Right lung (tissue), 5 donors: ENCODE measurements around the gene NTN3. TPM values are rescaled to one million over a fixed set of nuclear protein-coding genes. Genes with fewer than 3 reads are reported as not detected.

ENCODE experiments used
- DNase-seq, 2 donors: peaks; one replicate each; pipeline ENCODE4 v3.0.0-alpha.2; 2013
- polyA plus RNA-seq, 5 donors: library from polyadenylated mRNA; unstranded; fragments of 120-200 nt; gene quantifications; one replicate each; pipeline versions ENCODE4 v1.2.1 to v1.2.3, GENCODE V29; 2013; ENCODE audit warnings: inconsistent platforms in 1 of 5, low replicate concordance in 1 of 5; ENCODE audit not compliant: insufficient read length in 5 of 5, insufficient read depth in 1 of 5

NTN3 gene
- polyA plus RNA-seq, 5 donors = 2.4 to 6.5 (median 4.7) TPM

DNA sequence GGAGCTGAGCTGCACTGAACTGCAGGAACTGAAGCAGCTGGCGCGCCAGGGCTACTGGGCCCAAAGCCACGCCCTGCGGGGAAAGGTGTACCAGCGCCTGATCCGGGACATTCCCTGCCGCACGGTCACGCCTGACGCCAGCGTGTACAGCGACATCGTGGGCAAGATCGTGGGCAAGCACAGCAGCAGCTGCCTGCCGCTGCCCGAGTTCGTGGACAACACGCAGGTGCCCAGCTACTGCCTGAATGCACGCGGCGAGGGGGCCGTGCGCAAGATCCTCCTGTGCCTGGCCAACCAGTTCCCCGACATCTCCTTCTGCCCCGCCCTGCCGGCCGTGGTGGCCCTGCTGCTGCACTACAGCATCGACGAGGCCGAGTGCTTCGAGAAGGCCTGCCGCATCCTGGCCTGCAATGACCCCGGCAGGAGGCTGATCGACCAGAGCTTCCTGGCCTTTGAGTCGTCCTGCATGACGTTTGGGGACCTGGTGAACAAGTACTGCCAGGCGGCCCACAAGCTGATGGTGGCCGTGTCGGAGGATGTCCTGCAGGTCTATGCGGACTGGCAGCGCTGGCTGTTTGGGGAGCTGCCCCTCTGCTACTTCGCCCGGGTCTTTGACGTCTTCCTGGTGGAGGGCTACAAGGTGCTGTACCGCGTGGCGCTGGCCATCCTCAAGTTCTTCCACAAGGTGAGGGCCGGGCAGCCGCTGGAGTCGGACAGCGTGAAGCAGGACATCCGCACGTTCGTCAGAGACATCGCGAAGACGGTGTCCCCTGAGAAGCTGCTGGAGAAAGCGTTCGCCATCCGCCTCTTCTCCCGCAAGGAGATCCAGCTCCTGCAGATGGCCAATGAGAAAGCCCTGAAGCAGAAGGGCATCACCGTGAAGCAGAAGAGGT is 25.4 kb downstream of the NTN3 start:
- DNase-seq = no peak

DNA sequence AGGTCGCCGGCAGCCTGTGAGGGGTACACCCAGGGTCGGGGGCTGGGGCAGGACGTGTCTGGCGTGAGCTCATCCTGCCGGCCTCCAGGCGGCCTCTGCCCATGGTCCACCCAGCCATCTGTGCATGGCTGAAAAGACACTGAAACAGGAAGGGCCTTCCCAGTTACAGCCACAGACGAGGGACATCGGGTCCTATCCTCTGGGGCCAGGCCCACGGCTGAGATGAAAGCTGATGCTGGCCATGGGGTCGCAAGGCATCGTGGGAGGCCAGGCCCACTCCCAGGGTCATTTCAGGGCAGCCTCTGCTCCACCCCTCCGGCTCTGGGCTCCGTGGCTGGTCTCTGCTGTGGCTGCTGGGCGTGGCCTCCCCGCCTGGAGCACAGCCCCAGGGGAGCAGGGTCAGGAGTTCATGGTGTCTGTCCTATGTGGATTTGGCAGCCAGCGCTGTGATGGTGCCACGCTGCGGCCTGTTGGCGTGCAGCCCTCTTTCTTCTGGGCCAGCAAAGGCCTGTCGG is 26.1 kb downstream of the NTN3 start:
- DNase-seq = no peak

- DNase-seq = peak in 1 of 2 donors; percentile 72
These were observed 26.8 kb downstream of the NTN3 start for GRCh38 chr16:2497695-2498484.

DNA sequence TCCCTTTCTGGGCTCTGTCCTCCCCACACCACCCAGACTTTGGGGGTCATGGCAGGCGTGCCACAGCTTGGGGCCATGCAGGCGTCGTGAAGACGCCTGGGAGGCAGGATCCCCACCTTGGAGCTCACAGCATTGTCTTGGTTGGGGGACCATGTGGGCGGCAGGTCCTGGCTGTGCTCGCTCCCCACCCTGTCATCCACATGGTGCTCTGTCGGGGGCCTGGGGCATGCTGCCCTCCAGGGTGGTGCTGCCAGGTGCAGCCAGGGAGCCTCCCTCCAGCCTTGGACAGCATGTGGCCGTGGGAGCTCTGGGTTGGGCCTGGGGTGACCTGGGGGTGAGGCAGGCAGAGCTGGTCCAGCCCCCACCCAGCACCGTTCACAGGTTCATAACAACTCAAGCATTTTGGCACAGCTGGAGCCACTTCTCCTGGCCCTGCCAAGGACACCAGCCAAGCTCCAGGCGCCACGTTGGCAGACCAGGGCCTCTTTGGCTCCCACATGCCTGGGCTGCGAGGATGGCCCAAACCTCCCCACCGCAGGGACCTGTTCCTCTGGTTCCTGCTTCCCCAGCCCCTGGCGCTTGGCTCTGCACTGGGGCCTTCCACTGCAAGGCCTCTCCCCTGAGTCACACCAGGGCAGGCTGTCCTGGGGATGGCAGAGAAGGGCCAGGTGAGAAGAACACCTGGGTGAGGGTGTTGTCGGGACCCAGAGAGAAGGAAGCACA is 27.6 kb downstream of the NTN3 start:
- no peak for DNase-seq

- no peak for DNase-seq
These were observed 28.4 kb downstream of the NTN3 start for GRCh38 chr16:2499454-2499853.

- DNase-seq = no peak
These were observed 28.9 kb downstream of the NTN3 start for GRCh38 chr16:2499890-2500429.

DNA sequence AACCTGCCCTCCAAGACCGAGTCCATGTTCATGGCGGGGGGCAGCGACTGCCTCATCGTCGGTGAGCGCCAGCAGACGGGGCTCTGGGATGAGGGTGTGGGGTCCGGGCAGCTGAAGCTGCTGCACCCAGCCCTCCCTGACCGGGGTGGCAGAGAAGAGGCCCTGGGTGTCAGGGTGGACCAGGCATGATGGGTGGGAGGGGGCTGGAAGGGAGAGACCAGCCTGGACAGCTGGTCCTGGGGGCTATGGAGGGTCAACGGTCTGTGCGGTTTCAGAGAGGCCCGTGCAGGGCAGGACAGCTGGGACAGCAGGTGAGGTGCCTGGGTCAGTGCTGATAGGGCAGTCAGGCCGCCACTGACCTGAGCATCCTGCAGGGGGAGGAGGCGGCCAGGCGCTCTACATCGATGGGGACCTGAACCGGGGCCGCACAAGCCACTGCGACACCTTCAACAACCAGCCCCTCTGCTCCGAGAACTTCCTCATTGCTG is 29.4 kb downstream of the NTN3 start:
- no peak for DNase-seq

DNA sequence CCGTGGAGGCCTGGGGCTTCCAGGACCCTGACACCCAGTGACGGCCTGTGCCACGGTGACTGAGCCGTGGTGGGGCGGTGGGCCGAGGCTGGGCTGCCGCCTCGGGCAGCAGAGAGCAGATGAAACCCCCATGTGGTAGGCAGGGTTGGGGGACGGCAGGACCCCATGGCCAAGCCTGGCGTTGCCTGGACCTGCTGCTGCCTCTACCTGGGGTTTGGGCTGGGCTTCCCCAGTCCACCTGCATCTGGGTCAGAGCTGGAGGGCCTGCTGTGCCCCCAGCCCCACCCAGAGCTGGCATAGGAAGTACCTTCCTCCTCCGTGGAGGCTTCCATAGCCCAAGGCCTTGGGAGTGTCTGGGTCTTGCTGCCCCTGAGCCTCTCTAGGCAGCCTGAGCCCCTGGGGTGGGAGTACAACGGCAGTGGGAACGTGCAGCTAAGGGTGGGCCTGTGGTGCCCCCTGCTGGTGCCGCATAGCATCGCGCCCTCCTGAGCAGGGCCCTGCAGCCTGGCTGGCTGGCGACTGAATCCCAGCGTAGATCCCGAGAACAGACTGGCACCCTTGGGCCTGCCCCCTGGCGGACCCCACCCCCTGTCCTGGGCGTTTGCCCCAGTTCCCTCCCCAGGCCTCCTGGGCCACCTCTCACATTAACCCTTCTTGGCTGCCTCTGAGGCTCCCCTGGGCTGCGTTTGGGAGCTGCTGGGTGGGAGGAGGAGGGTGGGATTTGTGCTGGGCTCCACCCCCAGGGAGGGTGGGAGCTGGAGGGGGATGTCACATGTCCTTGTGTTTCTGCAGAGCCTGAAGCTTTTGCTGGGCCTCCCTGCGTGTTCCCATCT is 30.0 kb downstream of the NTN3 start:
- DNase-seq = peak; percentile 87 to 90

- no peak for DNase-seq
These were observed 31.1 kb downstream of the NTN3 start for GRCh38 chr16:2501946-2502895.

DNA sequence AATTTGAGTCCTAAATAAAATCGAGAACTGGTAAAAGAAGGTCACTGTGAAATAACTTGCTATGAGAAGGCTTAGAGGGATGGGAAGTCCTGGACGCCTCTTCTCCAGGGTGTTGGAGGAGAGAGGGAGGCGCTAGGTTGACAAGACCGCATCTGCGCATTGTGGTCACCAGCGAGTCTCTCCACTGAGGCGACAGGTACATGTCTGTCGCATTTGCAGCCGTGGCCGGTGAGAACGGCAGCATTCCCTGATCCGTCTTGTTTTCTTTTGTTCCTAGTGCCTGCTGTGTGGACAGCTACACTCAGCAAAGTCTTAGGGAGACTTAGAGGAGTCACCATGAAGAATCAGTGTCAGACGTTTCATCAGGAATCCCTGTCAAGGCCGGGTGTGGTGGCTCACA is 34.6 kb downstream of the NTN3 start:
- no peak for DNase-seq

DNA sequence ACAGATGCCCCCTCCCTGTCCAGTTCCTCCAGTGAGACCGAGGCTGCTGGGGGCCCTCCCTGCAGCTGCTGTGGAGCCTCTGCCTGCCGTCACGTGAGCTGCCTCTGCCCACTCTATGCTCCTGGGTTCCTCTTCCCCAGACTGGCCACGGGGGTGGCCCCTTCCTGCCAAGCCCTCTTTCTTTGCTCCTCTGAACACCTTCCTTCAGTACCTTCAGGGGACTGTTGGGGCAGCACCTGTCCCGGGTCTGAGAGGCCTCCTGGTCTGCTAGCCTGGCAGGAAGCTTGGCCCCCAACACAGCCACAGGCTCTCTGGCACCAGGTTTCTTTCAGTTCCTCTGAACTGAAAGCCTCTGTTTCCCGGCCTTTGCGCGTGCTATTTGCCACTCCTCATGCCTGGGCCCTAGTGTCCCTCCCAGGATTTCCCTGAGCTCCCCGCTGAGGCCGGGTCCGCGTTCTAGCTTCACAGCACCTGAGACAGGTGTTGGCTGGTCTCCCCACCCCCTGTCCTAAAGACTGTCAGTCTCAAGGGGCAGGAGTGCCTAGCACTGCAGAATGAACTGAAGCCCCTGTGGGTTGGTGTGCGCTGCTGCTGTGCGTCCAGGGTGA is 36.1 kb downstream of the NTN3 start:
- no peak for DNase-seq

DNA sequence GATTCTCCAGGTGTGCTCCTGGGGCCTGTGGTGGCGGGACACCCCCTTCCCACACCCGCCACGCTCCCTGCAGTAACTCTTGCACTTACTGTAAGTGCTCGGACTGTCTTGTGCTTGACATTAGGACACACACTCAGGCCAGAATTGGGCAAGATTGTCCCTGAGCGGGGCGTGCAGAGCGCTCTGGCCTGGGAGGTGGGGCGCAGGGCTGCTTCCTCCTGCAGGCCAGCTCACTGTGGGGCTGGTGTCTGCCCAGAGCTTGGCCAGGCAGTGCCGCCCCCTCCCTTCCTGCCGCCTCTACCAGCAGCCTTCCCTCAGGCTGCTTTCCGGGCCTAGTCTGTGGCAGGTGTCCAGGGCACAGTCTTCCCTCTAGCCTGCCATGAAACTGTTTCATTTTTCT is 36.6 kb downstream of the NTN3 start:
- DNase-seq = no peak

DNA sequence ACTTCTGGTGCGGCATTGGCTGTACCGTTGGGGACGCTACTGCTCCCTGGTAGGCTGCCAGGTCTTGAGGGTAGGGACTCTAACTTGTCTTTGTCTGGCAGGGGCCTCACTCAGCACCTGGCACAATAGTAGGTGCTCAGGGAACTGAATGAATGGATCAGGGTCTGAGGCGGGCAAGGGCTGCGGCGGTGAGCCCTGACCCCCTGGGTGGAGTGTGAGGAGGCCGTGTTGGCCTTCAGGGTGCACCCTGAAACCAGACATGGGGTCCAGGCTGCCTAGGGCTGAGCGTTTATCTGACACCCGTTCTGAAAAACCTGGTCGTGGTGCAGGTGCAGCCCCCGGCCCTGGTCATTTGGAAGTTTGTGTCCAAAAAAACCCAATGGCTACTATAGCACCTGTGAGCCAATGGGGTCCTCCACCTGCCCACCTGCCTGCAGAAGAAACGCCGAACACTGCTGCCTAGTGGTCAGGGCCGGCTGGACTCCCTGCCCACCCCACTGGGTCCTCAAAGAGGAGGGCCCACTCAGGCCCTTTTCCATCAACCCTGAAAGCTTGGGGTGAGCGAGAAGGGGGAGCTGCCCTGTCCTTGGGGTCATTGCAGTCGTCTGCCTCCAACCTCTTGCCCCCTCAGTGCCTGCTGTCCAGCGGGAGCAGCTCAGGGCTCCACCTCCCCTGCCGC is 37.8 kb downstream of the NTN3 start:
- no peak for DNase-seq

GRCh38 chr16:2511128-2511800 is 40.2 kb downstream of the NTN3 start:
- no peak for DNase-seq

GRCh38 chr16:2511996-2512734 is 41.1 kb downstream of the NTN3 start:
- DNase-seq = no peak

DNA sequence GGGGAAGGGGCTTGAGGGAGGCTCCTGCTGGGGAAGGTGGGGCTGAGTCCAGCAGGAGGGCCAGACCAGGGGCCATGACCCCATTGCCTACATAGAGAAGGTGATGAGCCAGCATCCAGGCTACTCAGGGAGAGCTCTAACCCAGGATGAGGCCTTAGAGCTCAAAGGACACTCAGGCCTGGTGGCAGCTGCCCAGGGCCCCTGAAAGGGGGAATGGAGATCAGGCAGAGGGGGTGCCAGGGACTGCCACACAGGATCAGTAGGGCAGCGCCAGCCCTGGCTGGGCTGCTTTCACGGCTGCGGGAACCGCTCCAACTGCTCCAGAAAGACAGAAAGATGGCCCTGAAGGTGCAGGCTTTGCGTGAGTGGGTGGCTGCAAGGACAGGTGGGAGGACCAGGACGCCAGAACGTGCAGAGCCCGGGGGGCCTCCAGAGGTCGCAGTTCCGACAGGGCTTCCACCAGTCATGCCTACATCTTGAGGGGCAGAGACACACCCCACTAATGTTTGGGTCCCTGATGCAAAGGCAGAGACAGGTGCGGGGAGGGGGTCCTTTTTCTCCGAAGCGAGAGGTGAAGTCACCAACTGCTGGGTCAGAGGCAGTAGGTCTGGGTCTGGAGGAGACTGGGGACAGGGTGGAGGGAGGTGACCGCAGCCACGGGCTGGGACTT is 41.8 kb downstream of the NTN3 start:
- DNase-seq = no peak
